Stimulated activated CD4-positive, alpha-beta T cell treated with anti-CD3 and anti-CD28 coated beads, Interleukin-15, amount 100 ng/mL, for 1 hour (primary cell): Measurements from ENCODE around the gene U2AF1L4.

Experiments used
- DNase-seq, 2 donors: peaks; one replicate each; pipeline ENCODE4 v3.0.0-alpha.2; 2020; ENCODE audit warnings: low read depth in 1 of 2, low spot score in 1 of 2

The U2AF1L4 gene

DNA sequence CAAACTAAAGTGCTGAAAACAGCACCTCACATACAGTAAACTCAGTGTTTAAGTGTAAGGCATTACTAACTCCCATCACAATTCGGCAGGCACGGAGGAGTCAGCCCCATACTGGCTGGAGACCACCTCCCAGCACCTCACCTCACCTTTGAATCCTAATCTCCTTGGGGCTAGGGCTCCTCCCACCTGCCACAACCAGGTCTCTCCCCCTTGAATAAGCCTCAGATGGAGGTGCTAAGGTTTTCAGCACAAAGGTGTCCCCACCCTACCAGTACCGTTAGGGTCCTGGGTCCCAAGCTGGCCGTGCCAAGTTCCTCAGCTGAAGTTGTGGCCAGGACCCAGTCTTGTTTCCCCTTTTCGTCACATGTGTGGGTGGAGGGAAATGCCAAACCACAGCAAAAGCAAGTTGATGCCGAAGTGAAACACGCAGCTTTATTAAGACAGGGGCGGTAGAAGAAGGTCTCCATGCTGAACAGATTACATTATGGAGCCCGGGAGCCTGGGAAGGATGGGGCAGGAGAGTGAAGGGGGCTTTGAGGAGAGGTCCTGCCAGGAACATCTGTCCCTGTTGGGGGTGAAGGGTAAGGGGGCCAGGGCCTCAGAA, 3.0 kb downstream of the U2AF1L4 start, which contains the start of gene IGFLR1:
Gene IGFLR1 (minus strand): TSS at position 332 of the 604 bp plus-strand sequence. CDS start 1,272 bp downstream, outside the sequence.
- DNase-seq: peak in 1 of 2 donors; percentile 28

DNA sequence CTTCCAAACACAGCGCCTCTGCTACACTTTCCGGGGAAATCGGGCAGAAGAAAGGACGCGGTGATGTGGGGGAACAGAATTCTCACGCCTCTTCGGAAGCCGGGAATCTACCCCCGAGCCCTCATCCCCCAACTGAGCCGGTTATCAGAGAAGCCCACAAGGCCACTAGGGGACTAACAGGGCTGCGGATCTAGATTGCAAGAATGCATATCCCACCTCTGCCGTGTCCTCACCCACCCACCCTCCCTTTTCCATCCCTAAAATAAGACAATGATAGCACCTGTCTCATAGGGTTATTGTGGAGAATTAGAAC, 4.1 kb downstream of the U2AF1L4 start:
- DNase-seq: no peak

DNA sequence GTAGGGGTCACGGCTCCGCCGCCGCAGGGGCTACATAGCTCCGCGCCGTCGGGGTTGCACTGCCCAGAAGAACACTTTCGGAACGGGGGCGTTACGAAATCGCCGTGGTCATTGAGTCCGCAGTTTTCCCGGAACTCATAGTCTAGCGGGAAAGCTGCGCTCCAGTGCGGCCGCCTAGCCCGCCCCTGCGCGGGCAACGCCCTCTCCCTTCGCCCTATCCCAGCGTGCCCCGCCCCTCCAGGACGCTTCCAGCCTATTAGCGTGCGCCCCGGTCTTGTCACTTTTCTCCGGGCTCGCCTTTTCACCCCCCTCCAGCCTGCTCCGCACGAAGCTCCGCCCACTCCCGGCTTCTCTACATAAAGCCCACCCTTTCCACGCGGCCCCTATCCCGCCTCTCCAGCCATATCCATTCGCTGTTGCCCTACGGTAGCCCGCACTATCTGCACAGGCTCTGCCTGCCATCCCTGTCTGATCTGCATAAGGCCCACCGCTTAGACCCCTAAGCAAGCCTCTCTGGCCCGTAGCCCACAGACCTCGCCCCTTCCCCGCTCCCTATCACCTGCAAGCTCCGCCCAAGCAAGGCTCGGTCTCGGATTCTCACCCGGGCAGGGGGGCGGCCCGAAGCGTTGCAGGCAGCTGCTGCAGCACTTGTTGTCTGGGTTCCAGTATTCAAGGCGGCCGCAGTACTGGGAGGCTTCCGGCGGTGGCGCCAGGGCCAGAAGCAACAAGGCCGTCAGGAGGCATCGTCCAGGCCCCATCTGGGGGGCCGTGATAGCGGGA, 4.6 kb downstream of the U2AF1L4 start:
- peak; percentile 88 for DNase-seq

- DNase-seq: no peak
These were observed 5.2 kb downstream of the U2AF1L4 start for GRCh38 chr19:35740108-35740422.

DNA sequence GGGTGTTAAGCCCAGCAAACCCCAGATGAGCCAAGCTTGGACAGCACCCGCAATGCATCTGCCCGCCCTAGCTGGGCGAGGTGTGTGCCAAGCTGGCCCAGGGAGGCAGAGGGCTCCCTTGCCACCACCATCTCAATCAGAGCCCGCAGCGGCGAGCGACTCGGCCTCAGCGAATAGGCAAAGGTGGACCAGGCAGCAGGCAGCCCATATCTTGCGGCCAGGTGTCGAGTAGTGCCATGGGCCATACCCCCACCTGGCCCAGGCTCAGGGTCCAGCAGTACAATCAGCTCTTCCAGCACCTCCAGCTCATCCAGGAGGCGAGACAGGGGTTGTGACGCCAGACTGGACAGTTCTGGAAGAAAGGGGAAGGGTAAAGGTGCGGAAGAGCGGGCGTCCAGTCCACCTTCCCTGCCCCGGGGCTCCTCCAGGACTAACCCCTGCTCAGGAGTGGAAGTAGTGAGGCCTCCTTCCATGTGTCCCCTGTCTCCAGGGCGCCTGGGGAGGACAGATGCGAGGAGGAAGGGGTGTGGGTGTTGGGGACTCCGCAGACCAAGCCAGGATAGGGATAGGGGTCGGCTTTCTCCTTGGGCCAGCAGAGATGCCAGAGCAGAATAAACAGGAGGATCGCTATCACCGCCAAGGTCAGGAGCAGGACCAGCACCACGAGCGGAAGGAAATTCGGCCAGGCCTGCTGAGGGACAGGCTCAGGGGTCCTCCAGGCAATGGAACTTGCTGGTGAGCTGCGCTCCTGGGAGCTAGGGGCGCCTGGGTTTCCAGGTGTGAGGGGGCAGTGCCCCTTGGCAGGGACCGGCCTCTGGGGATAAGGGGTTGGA, 5.7 kb downstream of the U2AF1L4 start:
- DNase-seq: no peak

DNA sequence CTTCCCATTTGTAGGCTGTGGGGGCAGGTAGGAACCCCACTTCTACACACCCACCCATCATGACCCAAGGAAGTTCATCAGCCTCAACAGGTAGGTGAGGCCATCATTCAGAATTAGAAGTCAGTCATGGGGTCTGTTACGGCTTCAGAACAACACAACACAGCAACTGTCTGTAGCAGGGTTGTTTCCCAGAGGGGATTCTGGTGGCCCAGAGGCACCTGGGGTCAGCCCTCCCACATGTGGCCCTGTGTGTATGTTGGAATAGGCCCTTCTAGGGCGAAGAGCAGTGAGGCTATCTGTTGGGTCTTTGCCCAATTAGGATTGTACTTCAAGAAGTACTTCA, 6.4 kb downstream of the U2AF1L4 start:
- no peak for DNase-seq

- no peak for DNase-seq
These were observed 7.0 kb downstream of the U2AF1L4 start for GRCh38 chr19:35738021-35738886.

- DNase-seq: no peak
These were observed 8.0 kb downstream of the U2AF1L4 start for GRCh38 chr19:35736913-35737886.

- DNase-seq: no peak
These were observed 10.3 kb downstream of the U2AF1L4 start for GRCh38 chr19:35734889-35735288.

- no peak for DNase-seq
These were observed 10.9 kb downstream of the U2AF1L4 start for GRCh38 chr19:35734273-35734672.

DNA sequence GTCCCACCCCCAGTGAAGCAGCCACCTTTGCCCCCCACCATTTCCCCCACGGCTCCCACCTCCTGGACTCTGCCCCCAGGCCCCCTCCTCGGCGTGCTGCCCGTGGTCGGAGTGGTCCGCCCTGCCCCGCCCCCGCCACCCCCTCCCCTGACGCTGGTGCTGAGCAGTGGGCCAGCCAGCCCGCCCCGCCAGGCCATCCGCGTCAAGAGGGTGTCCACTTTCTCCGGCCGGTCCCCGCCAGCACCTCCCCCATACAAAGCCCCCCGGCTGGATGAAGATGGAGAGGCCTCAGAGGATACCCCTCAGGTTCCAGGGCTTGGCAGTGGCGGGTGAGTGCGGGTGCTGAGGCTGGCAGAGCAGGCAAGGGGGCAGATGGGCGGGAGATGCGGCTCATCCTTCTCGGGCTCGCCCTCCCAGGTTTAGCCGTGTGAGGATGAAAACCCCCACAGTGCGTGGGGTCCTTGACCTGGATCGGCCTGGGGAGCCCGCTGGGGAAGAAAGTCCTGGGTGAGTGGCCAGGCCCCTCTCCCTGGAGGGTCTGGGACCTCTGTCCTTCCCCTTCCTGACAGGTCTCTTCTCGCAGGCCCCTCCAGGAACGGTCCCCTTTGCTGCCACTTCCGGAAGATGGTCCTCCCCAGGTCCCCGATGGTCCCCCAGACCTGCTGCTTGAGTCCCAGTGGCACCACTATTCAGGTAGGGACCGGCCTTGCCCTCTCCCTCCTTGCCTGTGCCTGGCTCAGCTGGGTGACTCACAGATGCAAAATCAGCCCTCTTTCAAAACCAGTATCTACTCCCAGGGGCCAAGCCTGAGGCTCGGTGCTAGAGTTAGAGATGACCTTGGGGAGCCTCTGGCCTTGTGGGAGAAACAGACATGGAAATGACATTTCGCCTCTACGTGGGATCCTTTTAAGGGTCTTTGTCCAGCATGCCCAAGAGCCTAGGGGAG, 11.8 kb downstream of the U2AF1L4 start:
- DNase-seq: no peak

DNA sequence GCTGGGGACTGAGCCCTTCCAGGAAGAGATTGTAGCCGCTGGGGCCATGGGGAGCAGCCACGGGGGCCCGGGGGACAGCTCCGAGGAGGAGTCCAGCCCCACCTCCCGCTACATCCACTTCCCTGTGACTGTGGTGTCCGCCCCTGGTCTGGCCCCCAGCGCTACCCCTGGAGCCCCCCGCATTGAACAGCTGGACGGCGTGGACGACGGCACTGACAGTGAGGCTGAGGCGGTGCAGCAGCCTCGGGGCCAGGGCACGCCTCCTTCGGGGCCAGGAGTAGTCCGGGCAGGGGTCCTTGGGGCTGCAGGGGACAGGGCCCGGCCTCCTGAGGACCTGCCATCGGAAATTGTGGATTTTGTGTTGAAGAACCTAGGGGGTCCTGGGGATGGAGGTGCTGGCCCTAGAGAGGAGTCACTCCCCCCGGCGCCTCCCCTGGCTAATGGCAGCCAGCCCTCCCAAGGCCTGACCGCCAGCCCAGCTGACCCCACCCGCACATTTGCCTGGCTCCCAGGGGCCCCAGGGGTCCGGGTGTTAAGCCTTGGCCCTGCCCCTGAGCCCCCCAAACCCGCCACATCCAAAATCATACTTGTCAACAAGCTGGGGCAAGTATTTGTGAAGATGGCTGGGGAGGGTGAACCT, 12.6 kb downstream of the U2AF1L4 start:
- no peak for DNase-seq

DNA sequence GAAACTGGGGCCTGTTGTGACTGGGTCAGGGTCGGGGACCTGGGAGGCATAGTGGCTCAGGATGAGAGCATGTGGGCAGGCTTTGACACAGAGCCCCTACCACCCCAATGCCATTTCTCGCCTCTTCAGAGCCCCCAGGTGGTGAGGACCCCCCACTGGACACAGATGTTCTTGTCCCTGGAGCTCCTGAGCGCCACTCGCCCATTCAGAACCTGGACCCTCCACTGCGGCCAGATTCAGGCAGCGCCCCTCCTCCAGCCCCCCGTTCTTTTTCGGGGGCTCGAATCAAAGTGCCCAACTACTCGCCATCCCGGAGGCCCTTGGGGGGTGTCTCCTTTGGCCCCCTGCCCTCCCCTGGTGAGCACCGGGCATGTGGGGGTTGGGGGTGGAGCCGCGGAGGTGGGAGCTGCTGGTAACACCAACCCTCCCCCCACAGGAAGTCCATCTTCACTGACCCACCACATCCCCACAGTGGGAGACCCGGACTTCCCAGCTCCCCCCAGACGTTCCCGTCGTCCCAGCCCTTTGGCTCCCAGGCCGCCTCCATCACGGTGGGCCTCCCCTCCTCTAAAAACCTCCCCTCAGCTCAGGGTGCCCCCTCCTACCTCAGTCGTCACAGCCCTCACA, 13.3 kb downstream of the U2AF1L4 start:
- no peak for DNase-seq

GRCh38 chr19:35731353-35731752, 13.9 kb downstream of the U2AF1L4 start:
- no peak for DNase-seq

DNA sequence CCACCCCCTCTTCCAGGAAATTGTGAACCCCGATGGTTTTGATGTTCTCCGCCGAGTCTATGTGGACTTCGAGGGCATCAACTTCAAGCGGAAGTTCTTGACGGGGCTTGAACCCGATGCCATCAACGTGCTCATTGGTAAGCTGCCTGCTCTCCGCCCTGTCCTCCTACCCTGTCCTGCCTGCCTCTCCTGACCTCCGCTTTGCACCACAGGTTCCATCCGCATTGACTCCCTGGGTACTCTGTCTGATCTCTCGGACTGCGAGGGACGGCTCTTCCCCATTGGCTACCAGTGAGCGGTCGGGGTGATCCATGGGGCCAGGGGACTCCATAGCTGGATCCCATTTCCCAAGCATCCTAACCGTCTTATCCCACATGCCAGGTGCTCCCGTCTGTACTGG, 14.9 kb downstream of the U2AF1L4 start:
- DNase-seq: no peak

- DNase-seq: no peak
These were observed 15.5 kb downstream of the U2AF1L4 start for GRCh38 chr19:35729763-35730162.

- no peak for DNase-seq
These were observed 16.2 kb downstream of the U2AF1L4 start for GRCh38 chr19:35729021-35729420.
